Spleen (tissue), 11 donors: ENCODE data around the gene ATG10. TPM values are rescaled to one million over a fixed set of nuclear protein-coding genes. Genes with fewer than 3 reads are reported as not detected.

Experiments
- DNase-seq: peaks from one replicate; pipeline ENCODE4 v3.0.0-alpha.2; 2020
- H3K27ac ChIP-seq, 8 donors: fragments of 200-600 bp; sonication (generic) in 7 of 8; 1 replicate in 4 of 8; 2 replicates in 4 of 8; pipeline versions ENCODE4 v1.5.0 to v1.8.0; 2016 to 2021; ENCODE audit warnings: inconsistent platforms in 4 of 8, mild to moderate bottlenecking in 4 of 8, moderate library complexity in 1 of 8
- H3K27me3 ChIP-seq, 7 donors: fragments of 200-600 bp; sonication (generic) in 6 of 7; replicated peaks in 1 of 7; 1 replicate in 4 of 7; 2 replicates in 3 of 7; pipeline versions ENCODE4 v1.5.0 to v1.8.0; 2016 to 2021; ENCODE audit warnings: inconsistent platforms in 3 of 7, mild to moderate bottlenecking in 1 of 7
- H3K36me3 ChIP-seq, 6 donors: fragments of 200-600 bp; sonication (generic) in 5 of 6; 1 replicate in 4 of 6; 2 replicates in 2 of 6; pipeline versions ENCODE4 v1.5.0 to v1.8.0; 2016 to 2021; ENCODE audit warnings: inconsistent platforms in 2 of 6
- H3K4me1 ChIP-seq, 6 donors: fragments of 200-600 bp; sonication (generic) in 5 of 6; 1 replicate in 3 of 6; 2 replicates in 3 of 6; pipeline versions ENCODE4 v1.5.0 to v1.8.0; 2016 to 2021; ENCODE audit warnings: inconsistent platforms in 3 of 6
- H3K4me3 ChIP-seq, 8 donors: fragments of 200-600 bp; sonication (generic) in 7 of 8; 1 replicate in 4 of 8; 2 replicates in 4 of 8; pipeline versions ENCODE4 v1.5.0 to v1.8.0; 2016 to 2021; ENCODE audit warnings: inconsistent platforms in 4 of 8, mild to moderate bottlenecking in 4 of 8, moderate library complexity in 2 of 8
- H3K9me3 ChIP-seq, 8 donors: fragments of 200-600 bp; sonication (generic) in 7 of 8; 1 replicate in 4 of 8; 2 replicates in 4 of 8; pipeline versions ENCODE4 v1.5.0 to v1.8.0; 2016 to 2021; ENCODE audit warnings: inconsistent platforms in 4 of 8
- POLR2A ChIP-seq, 3 donors: fragments of 450-650 bp; IDR thresholded peaks; one replicate each; pipeline ENCODE4 v1.5.1; 2017; ENCODE audit warnings: antibody characterized with exemption in 3 of 3, mild to moderate bottlenecking in 1 of 3
- POLR2AphosphoS5 ChIP-seq, 3 donors: sonication (generic); formaldehyde crosslinking; IDR thresholded peaks; one replicate each; pipeline ENCODE4 v1.5.1; 2017; ENCODE audit warnings: antibody characterized with exemption in 3 of 3
- WGBS, 5 donors: extraction: QIAGEN DNeasy Blood & Tissue Kit in 3 of 5; methylation state at CpG; one replicate each; pipeline versions ENCODE4 v1.1.5 to v1.1.7; 2013 to 2018; 5-methylcytosine and 5-hydroxymethylcytosine counted together
- intact Hi-C: fragments of 100-400 bp; cut with DNase I; formaldehyde crosslinking; loops from one replicate; pipeline ENCODE4 v1.15.0; 2023; ENCODE audit warnings: low total_unique reads
- polyA plus RNA-seq, 3 donors: library from polyadenylated mRNA; stranded (reverse); fragments of 200-250 nt; gene quantifications; one replicate each; pipeline ENCODE4 v1.2.1, GENCODE V29; 2013
- total RNA-seq, 7 donors: library from RNA; depleted of rRNA in 3 of 7; stranded (reverse); fragments of >200 nt in 3 of 7; fragmentation: NEBNext Ultra II Directional in 4 of 7; extraction: Animal tissue kit (Norgen Biotek cat#: 25700) in 4 of 7; gene quantifications; one replicate each; pipeline versions ENCODE4 v1.1.0 to v1.2.1, GENCODE V29; 2016 to 2021
- TF ChIP-seq, protein P1 (sequence below), 11 experiments: fragments of 200-600 bp in 7 of 11; fragments of 450-650 bp in 4 of 11; sonication (generic) in 4 of 11; IDR thresholded peaks in 8 of 11; conservative IDR thresholded peaks in 3 of 11; 1 replicate in 7 of 11; 2 replicates in 4 of 11; pipeline versions ENCODE4 v1.4.0 to v1.8.0; 2016 to 2021; ENCODE audit warnings: antibody characterized with exemption in 11 of 11, inconsistent platforms in 4 of 11, mild to moderate bottlenecking in 1 of 11
- donor health status: healthy with polysubstance abuse.
- donor health status: DM: no; HTN: no; CAD: no; lungs with moderate emphysema.
- donor health status: DM: no; HTN: no; CAD: no.
- donor health status: Bipolar disorder and iron deficiency.
- donor health status: healthy.
- donor health status: DM: no; HTN: no; CAD: no.
- donor health status: DM: yes; HTN: yes; CAD: no.

ATG10 gene
- total and polyA plus RNA-seq, 10 donors = 1.7 to 9.1 (median 5.0) TPM

- WGBS, 5 donors = 91 to 100% (median 95%) methylated on average over 1 of the region's 1 CpG
- H3K27me3 ChIP-seq = no peaks in the 10 kb centered on the region
- TF ChIP-seq POLR2A (IDR thresholded peaks at IDR 0.05) (no peak), POLR2AphosphoS5 (IDR thresholded peaks at IDR 0.05) (no peak)
- TF ChIP-seq, protein P1, sequence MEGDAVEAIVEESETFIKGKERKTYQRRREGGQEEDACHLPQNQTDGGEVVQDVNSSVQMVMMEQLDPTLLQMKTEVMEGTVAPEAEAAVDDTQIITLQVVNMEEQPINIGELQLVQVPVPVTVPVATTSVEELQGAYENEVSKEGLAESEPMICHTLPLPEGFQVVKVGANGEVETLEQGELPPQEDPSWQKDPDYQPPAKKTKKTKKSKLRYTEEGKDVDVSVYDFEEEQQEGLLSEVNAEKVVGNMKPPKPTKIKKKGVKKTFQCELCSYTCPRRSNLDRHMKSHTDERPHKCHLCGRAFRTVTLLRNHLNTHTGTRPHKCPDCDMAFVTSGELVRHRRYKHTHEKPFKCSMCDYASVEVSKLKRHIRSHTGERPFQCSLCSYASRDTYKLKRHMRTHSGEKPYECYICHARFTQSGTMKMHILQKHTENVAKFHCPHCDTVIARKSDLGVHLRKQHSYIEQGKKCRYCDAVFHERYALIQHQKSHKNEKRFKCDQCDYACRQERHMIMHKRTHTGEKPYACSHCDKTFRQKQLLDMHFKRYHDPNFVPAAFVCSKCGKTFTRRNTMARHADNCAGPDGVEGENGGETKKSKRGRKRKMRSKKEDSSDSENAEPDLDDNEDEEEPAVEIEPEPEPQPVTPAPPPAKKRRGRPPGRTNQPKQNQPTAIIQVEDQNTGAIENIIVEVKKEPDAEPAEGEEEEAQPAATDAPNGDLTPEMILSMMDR (IDR thresholded peaks at IDR 0.05 in 8 of 11, conservative IDR thresholded peaks at IDR 0.05 in 3 of 11) = no peak
- no peak for DNase-seq
- H3K27ac ChIP-seq = no peak overlapping the region
- intact Hi-C loops = no loop called here
- peaks cover 8 to 39% (median 31%) of the 10 kb centered on the region in 8 donors for H3K9me3 ChIP-seq
- no peak overlapping the region for H3K4me3 ChIP-seq
- no peaks in the 10 kb centered on the region for H3K4me1 ChIP-seq
- H3K36me3 ChIP-seq = no peaks in the 10 kb centered on the region
Observed at GRCh38 chr5:82246960-82247574, 275.2 kb downstream of the ATG10 start.

DNA sequence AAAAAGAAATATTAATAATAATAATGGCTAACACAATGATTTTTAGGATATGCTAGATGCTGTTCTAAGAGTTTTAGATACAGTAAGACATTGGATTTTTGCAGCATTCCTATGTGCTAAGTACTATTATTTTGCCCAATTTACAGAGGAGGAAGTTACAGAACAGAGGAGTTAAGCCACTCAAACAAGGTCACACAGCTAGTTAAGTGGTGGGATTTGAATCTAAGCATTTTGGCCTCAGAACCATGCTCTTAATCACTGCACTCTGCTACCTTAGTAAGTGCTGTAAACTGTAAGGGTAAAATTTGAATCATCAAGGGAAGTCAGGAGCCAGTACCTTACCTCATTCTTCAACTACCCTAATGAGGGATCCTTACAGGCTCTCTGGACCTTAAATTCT, 280.9 kb downstream of the ATG10 start:
- Histone ChIP-seq H3K27me3 (no peaks in the 10 kb centered on the region), H3K9me3 (peaks cover 0 to 7% (median 7%) of the 10 kb centered on the region in 8 donors), H3K27ac (no peak overlapping the region), H3K4me1 (no peaks in the 10 kb centered on the region), H3K4me3 (no peak overlapping the region), H3K36me3 (peaks cover 0 to 13% (median 0%) of the 10 kb centered on the region in 6 donors)
- intact Hi-C loops = no loop called here
- no peak for DNase-seq
- TF ChIP-seq POLR2AphosphoS5 (IDR thresholded peaks at IDR 0.05) (no peak), POLR2A (IDR thresholded peaks at IDR 0.05) (no peak)
- TF ChIP-seq, protein P1 (IDR thresholded peaks at IDR 0.05 in 8 of 11, conservative IDR thresholded peaks at IDR 0.05 in 3 of 11) = no peak

- no peaks in the 10 kb centered on the region for H3K27me3 ChIP-seq
- no peak overlapping the region for H3K27ac ChIP-seq
- TF ChIP-seq, protein P1 (IDR thresholded peaks at IDR 0.05 in 8 of 11, conservative IDR thresholded peaks at IDR 0.05 in 3 of 11) = no peak
- TF ChIP-seq POLR2A (IDR thresholded peaks at IDR 0.05) (no peak), POLR2AphosphoS5 (IDR thresholded peaks at IDR 0.05) (no peak)
- no peaks in the 10 kb centered on the region for H3K9me3 ChIP-seq
- no peak for DNase-seq
- intact Hi-C loops = no loop called here
- WGBS, 5 donors = 53 to 88% (median 68%) methylated on average over 1 of the region's 1 CpG
- no peak overlapping the region for H3K4me3 ChIP-seq
- peaks cover 0 to 6% (median 0%) of the 10 kb centered on the region in 6 donors for H3K4me1 ChIP-seq
- H3K36me3 ChIP-seq = peaks cover 0 to 13% (median 0%) of the 10 kb centered on the region in 6 donors
Observed at GRCh38 chr5:82255844-82256243, 284.0 kb downstream of the ATG10 start.

- H3K4me1 ChIP-seq = peaks cover 0 to 6% (median 0%) of the 10 kb centered on the region in 6 donors
- H3K4me3 ChIP-seq = no peak overlapping the region
- no peaks in the 10 kb centered on the region for H3K9me3 ChIP-seq
- 79 to 94% (median 93%) methylated on average over 2 of the region's 2 CpGs for WGBS, 5 donors
- H3K36me3 ChIP-seq = peaks cover 0 to 13% (median 0%) of the 10 kb centered on the region in 6 donors
- no peaks in the 10 kb centered on the region for H3K27me3 ChIP-seq
- no peak for DNase-seq
- intact Hi-C loops = no loop called here
- TF ChIP-seq POLR2A (IDR thresholded peaks at IDR 0.05) (no peak), POLR2AphosphoS5 (IDR thresholded peaks at IDR 0.05) (no peak)
- TF ChIP-seq, protein P1 (IDR thresholded peaks at IDR 0.05 in 8 of 11, conservative IDR thresholded peaks at IDR 0.05 in 3 of 11) = no peak
- H3K27ac ChIP-seq = no peak overlapping the region
Observed at GRCh38 chr5:82257247-82257646, 285.4 kb downstream of the ATG10 start.
